HG02870 (cell line): Measurements from ENCODE around the gene PRM1.

Experiments
- ATAC-seq: cut with Tn5 transposase; IDR thresholded peaks from one replicate; pipeline ENCODE4 v1.9.1; 2021; ENCODE audit warnings: mild to moderate bottlenecking, moderate library complexity; ENCODE audit not compliant: unreplicated experiment

PRM1 gene

GRCh38 chr16:11254913-11255736 lies 26.0 kb downstream of the PRM1 start:
- no peak for ATAC-seq

- no peak for ATAC-seq
These were observed 26.9 kb downstream of the PRM1 start for GRCh38 chr16:11253995-11254912.

DNA sequence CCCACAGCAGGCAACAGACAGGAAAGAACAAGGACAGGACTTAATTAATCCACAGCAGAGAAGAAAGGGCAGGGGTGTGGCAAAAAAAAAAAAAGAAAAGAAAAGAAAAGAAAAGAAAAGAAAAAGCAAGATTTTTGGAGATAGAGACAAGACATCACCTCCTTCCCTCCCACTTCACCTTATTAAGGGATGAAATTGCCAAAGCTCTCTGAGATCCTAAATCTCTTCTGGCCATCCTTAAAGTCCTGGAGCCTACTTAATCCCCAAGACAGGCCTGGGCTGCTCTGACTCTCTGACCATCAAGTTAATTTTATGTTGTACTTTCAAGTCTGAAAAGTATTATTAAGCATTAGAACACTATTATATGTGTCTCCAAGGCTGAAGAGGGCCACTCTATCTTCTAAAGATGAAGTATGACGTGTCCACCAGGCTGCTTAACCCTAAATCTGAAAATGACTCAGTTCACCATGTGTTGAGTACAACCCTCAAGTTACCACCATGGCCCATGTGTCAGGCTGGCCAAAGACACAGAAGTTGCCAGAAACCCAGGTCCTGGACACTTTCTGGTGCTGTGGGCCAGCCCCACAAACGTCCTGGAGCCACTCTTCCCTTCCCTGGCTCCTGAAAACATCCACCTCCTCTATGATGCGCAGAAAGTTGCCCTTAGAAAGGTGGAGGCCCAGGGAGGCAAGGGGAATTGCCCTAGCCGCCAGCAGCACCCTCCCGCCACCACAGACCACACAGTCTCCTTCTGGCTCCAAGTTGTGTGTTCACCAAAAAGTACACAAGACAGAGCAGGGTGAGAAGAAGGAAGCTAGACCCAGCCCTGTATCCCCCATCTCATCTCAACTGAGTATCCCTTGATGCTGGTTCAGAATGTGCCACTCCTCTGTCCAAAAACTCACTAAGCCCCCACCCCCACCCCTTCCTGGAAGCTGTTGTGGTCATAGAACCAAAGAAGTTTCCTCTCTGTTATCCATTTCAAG lies 27.8 kb downstream of the PRM1 start:
- ATAC-seq: no peak

DNA sequence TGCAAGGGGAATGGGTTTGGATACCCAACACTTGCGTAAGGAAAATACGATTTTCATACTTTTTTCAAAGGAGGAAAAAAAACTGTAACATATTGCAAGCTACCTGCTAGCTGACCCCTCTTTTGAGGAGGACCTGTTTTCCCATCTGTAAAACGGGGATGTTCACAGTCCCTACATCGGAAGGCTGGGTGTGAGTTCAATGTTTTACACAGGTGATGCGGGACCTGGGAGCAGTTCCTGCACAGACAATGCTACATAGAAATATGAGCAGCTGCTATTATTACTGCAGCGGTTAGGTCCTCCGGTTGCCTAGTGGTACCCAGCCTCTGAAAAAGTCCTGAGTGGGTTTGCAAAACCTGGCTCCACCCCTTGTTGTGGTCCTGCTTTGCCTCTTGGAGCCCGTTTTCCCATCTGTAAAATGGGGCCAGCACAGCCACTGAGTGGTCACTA lies 28.6 kb downstream of the PRM1 start:
- no peak for ATAC-seq

DNA sequence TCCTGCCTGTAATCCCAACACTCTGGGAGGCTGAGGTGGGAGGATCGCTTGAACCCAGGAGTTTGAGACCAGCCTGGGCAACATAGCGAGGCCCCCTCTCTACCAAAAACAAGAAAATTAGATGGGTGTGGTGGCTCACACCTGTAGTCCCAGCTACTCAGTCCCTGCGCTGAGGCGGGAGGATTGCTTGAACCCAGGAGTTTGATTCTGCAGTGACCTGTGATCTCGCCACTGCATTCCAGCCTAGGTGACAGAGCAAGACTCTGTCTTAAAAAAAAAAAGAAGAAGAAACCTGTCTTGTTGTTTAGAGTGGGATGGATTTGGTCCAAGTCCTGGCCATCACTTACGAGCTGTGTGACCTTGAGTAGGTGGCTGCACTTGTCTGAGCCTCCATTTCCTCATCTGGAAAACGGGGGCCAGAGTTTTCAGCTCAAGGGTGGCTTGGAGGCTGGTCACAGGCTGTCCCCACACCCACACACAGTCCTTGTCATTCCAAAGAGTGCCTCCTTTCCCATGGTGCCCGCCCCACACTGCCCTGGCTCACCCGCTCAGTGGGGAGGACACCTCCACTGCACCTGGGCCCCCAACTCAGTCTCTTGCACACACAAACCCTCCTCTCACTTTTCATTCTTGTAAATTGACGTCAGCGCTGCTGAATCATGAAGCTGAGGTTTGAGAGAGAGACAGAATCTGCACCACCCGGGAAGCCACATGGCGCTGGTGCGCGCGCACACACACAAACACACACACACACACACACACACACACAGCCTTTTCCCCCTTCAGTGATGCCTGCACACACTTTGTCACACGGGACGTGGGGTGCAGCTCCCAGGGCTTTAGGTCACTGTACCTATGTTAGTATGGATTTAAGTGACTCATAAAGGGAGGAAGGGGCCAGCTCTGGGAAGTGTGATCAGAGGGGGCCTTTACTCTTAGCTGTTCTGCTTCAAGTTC lies 29.3 kb downstream of the PRM1 start:
- ATAC-seq: no peak

DNA sequence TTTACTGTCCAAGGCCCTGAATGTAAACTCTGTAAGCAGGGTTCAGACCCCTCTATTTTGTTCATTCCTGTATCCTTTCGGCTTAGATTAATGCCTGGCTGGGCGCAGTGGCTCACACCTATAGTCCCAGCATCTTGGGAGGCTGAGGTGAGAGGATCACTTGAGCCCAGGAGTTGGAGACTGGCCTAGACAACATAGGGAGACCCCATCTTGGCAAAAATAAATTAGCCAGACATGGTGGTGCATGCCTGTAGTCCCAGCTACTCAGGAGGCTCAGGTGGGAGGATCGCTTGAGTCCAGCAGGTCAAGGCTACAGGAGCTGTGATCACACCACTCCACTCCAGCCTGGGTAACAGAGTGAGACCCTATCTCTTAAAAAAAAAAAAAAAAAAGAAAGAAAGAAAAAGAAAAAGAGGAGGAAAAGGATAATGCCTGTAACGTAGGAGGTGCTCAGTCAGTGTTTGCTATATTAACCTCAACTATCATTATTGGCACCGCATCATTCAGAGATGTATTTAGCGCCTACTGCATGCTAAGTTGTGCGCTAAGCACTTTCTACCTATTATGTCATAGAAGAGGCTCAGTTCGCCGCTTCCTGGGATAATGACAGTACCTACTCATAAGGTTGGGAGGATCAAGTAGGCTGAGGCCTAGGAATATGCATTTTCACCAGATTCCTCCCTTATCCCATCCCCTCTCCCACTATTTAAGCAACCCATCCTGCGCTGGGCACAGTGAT lies 30.2 kb downstream of the PRM1 start:
- no peak for ATAC-seq

DNA sequence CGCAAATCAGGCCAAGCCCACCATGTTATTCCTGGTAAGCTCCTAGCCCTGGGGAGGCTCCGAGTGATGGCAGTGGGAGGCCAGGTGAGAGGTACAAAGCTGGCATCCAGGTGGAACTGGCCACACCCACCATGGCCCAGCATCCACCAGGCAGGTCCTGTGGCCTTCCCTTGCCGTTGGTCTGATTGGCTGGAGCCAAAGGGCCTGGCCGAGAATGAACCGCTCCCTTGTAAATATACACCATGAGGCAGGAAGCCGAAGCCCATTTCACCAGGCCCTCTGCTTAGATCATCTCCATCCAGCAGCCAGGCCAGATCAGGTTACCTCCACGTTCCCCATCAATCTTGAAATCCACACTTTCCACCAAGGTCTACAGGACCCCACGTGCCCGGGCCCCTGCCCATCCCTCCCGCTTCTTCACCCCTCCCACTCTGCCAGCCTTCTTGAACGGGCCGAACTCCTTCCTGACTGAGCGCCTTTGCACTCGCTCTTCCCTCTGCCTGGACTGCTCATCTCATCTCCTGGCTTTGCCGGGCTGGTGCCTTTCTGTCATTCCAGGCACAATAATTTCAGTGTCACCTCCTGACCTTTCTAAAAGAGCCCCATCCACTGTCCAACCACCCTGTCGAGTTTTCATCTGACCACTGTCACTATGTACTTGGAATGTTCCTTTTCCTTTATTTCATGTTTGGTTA lies 30.9 kb downstream of the PRM1 start:
- no peak for ATAC-seq

DNA sequence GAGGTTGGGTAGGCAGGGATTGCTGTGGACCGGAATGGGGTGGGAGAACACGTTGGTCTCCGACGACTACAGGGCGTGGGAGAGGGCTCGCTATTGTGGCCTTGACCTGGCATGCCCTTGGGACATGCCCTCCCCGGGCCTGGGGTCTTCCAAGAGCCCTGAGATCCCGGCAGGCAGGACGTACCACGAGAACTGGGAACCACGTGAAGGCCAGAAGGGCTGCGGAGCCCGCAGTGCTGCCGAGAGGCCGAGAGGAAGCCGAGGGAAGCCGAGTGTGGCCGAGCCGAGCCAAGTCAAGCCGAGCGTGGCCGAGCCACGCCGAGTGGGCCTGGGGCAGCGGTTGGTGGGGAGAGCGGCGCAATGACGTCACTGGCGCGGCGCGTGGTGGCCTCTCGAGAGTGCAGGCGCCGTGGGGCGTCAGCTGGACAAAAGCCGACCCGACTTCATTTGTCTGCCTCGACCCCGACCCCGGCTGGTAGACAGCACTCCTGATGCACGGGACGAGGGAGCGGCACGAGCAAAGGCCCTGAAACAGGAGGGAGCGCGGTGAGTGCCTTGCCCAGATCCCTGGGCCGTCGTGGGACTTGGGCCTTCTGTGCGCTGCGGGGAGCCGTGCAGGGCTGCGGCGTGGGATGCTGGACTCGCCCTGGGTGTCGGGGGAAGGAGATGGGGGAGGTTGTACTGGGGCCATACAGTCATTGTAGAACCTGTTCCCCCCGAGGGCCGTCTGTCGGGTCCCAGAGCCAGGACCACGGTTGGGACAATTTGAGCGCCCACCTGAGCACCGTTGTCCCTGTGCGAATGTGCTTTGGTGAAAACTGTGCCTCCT lies 31.7 kb downstream of the PRM1 start:
- no peak for ATAC-seq

- ATAC-seq: no peak
These were observed 33.0 kb downstream of the PRM1 start for GRCh38 chr16:11248133-11248532.

DNA sequence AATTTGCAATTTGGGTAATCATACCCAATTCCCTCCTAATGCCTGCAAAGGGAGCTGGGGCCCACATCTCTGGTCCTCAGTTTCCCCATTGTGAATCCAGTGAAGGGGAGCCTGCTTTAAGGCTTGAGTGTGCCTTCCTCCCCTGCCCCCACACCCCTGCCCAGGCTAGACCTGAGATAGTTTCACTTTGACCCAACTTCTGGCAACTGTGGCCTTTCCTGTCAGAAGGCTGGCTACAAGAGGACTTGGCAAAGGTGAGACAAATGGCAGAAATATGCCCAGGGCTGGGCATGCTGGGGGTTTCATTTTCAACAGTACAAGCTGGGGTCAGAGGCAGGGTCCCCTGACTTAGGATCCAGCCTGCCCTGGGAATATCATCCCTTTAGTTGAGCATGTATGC lies 35.1 kb downstream of the PRM1 start:
- ATAC-seq: no peak

DNA sequence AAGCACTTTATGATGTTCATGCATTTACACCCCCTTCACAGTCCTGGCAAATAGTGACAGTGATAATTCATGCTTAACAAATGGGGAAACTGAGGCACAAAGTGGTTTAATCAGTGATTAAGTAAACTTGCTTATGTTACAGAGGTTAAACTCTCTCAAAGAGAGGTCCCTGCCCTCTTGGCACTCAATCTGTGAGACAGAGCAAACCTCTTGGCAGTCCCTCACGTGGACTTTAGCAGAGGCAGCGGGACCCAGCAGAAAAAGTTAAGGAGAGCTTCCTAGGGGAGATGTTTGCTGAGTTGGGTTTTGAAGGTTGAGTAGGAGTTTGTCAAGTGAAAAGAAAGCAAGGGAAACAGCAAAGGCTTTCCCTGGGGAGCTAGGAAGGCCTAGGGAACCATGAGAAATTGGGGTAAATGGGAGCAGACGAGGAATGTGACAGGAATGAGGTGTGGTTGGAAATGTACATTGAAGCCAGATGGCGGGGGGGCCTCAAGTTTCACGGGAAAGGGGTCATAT lies 35.9 kb downstream of the PRM1 start:
- no peak for ATAC-seq

- ATAC-seq: no peak
These were observed 38.5 kb downstream of the PRM1 start for GRCh38 chr16:11242658-11243057.

DNA sequence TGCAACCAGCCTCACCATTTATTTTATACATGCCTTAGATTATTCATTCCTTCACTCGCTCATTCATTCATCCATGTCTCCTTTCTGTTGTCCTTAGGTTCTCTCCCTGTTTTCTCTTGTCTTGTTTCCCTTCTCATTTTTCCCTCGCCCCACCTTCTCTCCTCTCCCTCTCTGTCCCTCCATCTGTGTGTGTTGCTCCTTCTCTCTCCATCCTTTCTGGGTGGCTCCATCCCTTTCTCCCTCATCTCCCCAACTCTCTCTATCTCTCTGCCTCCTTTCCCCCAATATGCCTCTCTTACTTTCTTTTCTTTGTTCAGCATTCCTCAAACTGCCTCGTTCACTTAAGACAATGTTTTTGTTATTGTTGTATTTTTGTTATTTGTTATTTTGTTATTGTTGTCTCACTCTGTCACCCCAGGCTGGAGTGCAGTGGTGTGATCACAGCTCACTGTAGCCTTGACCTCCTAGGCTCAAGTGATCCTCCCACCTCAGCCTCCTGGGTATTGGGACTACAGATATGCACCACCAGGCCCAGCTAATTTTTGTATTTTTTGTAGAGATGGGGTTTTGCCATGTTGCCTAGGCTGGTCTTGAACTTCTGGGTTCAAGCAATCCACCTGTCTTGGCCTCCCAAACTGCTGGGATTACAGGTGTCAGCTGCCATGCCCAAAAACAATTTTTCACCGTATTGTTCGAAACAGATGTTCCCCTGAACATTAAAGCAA lies 39.5 kb downstream of the PRM1 start:
- ATAC-seq: no peak

- no peak for ATAC-seq
These were observed 40.3 kb downstream of the PRM1 start for GRCh38 chr16:11240636-11241473.
